PC-9 (cell line): Measurements from ENCODE around the gene MYH2.

Source experiments
- EZH2 ChIP-seq: fragments of 200-600 bp; sonication (generic); IDR thresholded peaks from 2 replicates; pipeline ENCODE4 v1.8.0; 2017; ENCODE audit warnings: antibody characterized with exemption, low read depth
- TF ChIP-seq, protein P1 (sequence below): fragments of 200-600 bp; sonication (generic); conservative IDR thresholded peaks from 2 replicates; pipeline ENCODE4 v1.6.1; 2017; ENCODE audit warnings: mixed run types, antibody characterized with exemption, mild to moderate bottlenecking, moderate library complexity

DNA sequence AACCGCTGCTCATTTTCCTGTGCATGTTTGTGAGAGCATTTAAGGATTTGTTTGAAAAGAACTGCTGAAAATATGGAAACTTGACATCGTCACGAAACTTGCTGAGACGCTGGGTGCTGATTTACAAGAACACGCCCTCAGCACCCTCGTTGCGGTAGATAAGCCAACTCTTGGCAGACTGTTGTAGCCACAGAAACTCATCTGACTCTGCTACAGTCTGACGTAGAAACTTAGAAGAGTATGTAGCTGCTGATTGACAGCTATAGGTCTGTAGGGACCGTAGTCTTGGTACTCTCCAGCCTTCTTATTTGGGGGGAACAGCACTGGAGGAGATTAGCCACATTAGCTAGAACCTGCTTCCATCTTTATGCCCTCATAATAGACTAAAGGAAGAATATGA, 36.1 kb upstream of the MYH2 start:
- TF ChIP-seq, protein P1, sequence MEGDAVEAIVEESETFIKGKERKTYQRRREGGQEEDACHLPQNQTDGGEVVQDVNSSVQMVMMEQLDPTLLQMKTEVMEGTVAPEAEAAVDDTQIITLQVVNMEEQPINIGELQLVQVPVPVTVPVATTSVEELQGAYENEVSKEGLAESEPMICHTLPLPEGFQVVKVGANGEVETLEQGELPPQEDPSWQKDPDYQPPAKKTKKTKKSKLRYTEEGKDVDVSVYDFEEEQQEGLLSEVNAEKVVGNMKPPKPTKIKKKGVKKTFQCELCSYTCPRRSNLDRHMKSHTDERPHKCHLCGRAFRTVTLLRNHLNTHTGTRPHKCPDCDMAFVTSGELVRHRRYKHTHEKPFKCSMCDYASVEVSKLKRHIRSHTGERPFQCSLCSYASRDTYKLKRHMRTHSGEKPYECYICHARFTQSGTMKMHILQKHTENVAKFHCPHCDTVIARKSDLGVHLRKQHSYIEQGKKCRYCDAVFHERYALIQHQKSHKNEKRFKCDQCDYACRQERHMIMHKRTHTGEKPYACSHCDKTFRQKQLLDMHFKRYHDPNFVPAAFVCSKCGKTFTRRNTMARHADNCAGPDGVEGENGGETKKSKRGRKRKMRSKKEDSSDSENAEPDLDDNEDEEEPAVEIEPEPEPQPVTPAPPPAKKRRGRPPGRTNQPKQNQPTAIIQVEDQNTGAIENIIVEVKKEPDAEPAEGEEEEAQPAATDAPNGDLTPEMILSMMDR: no peak
- no peak for TF ChIP-seq EZH2
